NB4 (cell line): ENCODE results near the gene OLIG2.

Experiments used
- MYC ChIP-seq: IDR thresholded peaks from 2 replicates; pipeline ENCODE4 v1.6.1; 2011; ENCODE audit warnings: low read depth, low read length
- POLR2A ChIP-seq: IDR thresholded peaks from 2 replicates; pipeline ENCODE4 v1.6.1; 2011; ENCODE audit warnings: mild to moderate bottlenecking; ENCODE audit not compliant: insufficient read length; ENCODE audit errors: extremely low read depth
- TF ChIP-seq, protein P1 (sequence below): IDR thresholded peaks from one replicate; pipeline ENCODE4 v1.5.1; 2012; ENCODE audit warnings: low read depth, low read length
- TF ChIP-seq, protein P2 (sequence below): IDR thresholded peaks from 2 replicates; pipeline ENCODE4 v1.6.1; 2011; ENCODE audit warnings: low read depth, low read length

DNA sequence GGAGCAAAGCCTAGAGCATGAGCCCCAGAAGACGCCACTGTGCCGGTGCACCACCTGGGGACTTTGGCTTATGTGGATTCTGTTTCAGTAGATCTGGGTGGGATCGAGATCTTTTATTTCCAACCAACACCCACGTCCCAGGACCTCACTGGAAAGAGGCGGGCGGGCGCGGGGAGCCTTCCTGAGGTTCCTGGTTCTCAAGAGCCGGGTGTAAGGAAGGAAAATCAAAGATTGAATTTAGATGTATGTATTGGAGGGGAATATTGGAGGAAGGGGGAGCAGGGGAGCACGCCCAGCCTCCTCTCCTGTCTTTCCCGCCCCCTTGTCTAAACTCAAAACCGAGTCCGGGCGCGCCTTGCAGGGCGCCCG is 6.2 kb upstream of the OLIG2 start:
- TF ChIP-seq, protein P1, sequence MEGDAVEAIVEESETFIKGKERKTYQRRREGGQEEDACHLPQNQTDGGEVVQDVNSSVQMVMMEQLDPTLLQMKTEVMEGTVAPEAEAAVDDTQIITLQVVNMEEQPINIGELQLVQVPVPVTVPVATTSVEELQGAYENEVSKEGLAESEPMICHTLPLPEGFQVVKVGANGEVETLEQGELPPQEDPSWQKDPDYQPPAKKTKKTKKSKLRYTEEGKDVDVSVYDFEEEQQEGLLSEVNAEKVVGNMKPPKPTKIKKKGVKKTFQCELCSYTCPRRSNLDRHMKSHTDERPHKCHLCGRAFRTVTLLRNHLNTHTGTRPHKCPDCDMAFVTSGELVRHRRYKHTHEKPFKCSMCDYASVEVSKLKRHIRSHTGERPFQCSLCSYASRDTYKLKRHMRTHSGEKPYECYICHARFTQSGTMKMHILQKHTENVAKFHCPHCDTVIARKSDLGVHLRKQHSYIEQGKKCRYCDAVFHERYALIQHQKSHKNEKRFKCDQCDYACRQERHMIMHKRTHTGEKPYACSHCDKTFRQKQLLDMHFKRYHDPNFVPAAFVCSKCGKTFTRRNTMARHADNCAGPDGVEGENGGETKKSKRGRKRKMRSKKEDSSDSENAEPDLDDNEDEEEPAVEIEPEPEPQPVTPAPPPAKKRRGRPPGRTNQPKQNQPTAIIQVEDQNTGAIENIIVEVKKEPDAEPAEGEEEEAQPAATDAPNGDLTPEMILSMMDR, result no peak
- no peak for TF ChIP-seq POLR2A
- TF ChIP-seq, protein P2, sequence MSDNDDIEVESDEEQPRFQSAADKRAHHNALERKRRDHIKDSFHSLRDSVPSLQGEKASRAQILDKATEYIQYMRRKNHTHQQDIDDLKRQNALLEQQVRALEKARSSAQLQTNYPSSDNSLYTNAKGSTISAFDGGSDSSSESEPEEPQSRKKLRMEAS, result no peak
- TF ChIP-seq MYC, result no peak
